Esophagus (tissue), 2 donors: ENCODE data around the gene DISP2. TPM values are rescaled to one million over a fixed set of nuclear protein-coding genes. Genes with fewer than 3 reads are reported as not detected.

Source experiments
- H3K27ac ChIP-seq, 2 donors: one replicate each; pipeline ENCODE4 v1.5.1; 2013; ENCODE audit warnings: low read depth in 2 of 2, mild to moderate bottlenecking in 2 of 2, inconsistent platforms in 1 of 2, low read length in 1 of 2, moderate library complexity in 1 of 2
- H3K27me3 ChIP-seq, 2 donors: one replicate each; pipeline ENCODE4 v1.6.1; 2013; ENCODE audit warnings: low read length in 2 of 2, control low read depth in 1 of 2, mild to moderate bottlenecking in 1 of 2; ENCODE audit not compliant: insufficient read depth in 2 of 2, control insufficient read depth in 1 of 2
- H3K36me3 ChIP-seq, 2 donors: one replicate each; pipeline ENCODE4 v1.6.1; 2013; ENCODE audit warnings: low read length in 1 of 2; ENCODE audit not compliant: control insufficient read depth in 2 of 2, insufficient read depth in 2 of 2
- H3K4me1 ChIP-seq, 2 donors: one replicate each; pipeline ENCODE4 v1.6.1; 2013; ENCODE audit warnings: low read length in 1 of 2; ENCODE audit not compliant: control insufficient read depth in 2 of 2, insufficient read depth in 2 of 2
- H3K4me3 ChIP-seq, 2 donors: one replicate each; pipeline ENCODE4 v1.5.1; 2013; ENCODE audit warnings: low read length in 2 of 2, mild to moderate bottlenecking in 2 of 2, low read depth in 1 of 2, moderate library complexity in 1 of 2
- H3K9me3 ChIP-seq, 2 donors: one replicate each; pipeline ENCODE4 v1.6.1; 2013; ENCODE audit warnings: mild to moderate bottlenecking in 2 of 2, low read depth in 1 of 2, low read length in 1 of 2, moderate library complexity in 1 of 2; ENCODE audit not compliant: control insufficient read depth in 2 of 2, insufficient read depth in 1 of 2
- WGBS, 2 donors: extraction: QIAGEN DNeasy Blood & Tissue Kit; methylation state at CpG; one replicate each; pipeline ENCODE4 v1.1.7; 2013; 5-methylcytosine and 5-hydroxymethylcytosine counted together
- polyA plus RNA-seq, 2 donors: library from polyadenylated mRNA; stranded (reverse); fragments of 200-250 nt; gene quantifications; one replicate each; pipeline ENCODE4 v1.2.3, GENCODE V29; 2013
- donor health status: healthy with polysubstance abuse.
- donor health status: Bipolar disorder and iron deficiency.

Gene DISP2
- polyA plus RNA-seq, 2 donors = 0.33 to 1.3 TPM

- WGBS, 2 donors = 57 to 66% methylated on average over 4 of the region's 4 CpGs
- H3K4me3 ChIP-seq = no peak overlapping the region
- no peaks in the 10 kb centered on the region for H3K27me3 ChIP-seq
- no peak overlapping the region for H3K27ac ChIP-seq
- H3K4me1 ChIP-seq = no peaks in the 10 kb centered on the region
- no peaks in the 10 kb centered on the region for H3K9me3 ChIP-seq
- H3K36me3 ChIP-seq = peaks cover 0 to 2% of the 10 kb centered on the region in 2 donors
These were observed 40.4 kb downstream of the DISP2 start for GRCh38 chr15:40398413-40398873.

DNA sequence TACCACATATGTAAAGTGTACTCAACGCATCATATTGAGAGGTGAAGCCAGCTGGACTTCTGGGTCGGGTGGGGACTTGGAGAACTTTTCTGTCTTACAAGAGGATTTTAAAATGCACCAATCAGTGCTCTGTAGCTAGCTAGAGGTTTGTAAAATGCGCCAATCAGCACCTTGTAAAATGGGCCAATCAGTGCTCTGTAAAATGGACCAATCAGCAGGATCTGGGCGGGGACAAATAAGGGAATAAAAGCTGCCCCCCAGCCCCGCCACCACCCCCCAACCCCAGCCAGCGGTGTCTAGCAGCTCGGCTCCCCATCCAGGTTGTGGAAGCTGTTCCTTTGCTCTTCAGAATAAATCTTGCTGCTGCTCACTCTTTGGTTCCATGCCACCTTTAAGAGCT, 41.4 kb downstream of the DISP2 start:
- Histone ChIP-seq H3K4me3 (no peak overlapping the region), H3K36me3 (no peaks in the 10 kb centered on the region), H3K9me3 (no peaks in the 10 kb centered on the region), H3K27ac (no peak overlapping the region), H3K4me1 (no peaks in the 10 kb centered on the region), H3K27me3 (no peaks in the 10 kb centered on the region)
- 80 to 83% methylated on average over 7 of the region's 7 CpGs for WGBS, 2 donors

GRCh38 chr15:40405501-40406381, 47.7 kb downstream of the DISP2 start, which contains the start of gene IVD:
TSS of gene IVD (plus strand) at chr15:40405795. CDS start at chr15:40405828, 33 bp downstream.
- Histone ChIP-seq H3K9me3 (no peaks in the 10 kb centered on the region), H3K27ac (peak within 1 kb of the TSS; percentile 26 to 50), H3K36me3 (peaks cover 3 to 4% of the 10 kb centered on the region in 2 donors), H3K4me3 (peak within 1 kb of the TSS; percentile 49 to 77), H3K4me1 (no peaks in the 10 kb centered on the region), H3K27me3 (no peaks in the 10 kb centered on the region)
- WGBS, 2 donors = 1 to 3% methylated on average over 53 to 54 of the region's 54 CpGs

DNA sequence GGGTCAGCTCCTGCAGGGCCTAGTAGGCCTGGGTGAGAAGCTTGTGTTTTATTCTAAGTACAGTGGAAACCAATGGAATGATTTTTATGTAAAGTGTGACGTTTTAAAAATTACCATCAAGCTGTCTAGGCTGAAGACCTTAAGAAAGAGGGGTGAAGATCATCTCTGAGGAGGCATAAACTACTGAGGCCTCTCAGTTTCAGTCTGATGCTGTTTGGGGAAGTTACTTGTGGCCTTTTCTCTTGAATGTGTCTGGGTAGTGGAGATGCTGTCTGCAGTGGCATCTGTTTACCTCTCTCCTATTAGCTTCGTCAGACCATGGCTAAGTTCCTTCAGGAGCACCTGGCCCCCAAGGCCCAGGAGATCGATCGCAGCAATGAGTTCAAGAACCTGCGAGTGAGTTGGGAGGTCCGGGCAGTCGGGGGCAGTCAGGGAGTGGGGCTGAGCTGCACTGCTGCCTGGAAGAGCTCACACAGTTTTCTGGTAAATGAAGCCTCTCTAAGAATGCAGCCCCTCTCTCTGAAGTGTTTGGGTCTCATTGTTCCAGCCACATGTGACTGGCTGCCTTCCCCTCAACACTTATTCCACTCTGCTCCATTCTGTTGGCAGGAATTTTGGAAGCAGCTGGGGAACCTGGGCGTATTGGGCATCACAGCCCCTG, 49.4 kb downstream of the DISP2 start:
- Histone ChIP-seq H3K36me3 (peaks cover 7 to 12% of the 10 kb centered on the region in 2 donors), H3K27ac (no peak overlapping the region), H3K9me3 (no peaks in the 10 kb centered on the region), H3K4me3 (no peak overlapping the region), H3K27me3 (no peaks in the 10 kb centered on the region), H3K4me1 (no peaks in the 10 kb centered on the region)
- 79 to 82% methylated on average over 8 of the region's 8 CpGs for WGBS, 2 donors

- WGBS, 2 donors = 72 to 73% methylated on average over 3 of the region's 3 CpGs
- H3K27ac ChIP-seq = no peak overlapping the region
- peaks cover 8 to 18% of the 10 kb centered on the region in 2 donors for H3K36me3 ChIP-seq
- H3K4me1 ChIP-seq = no peaks in the 10 kb centered on the region
- no peaks in the 10 kb centered on the region for H3K9me3 ChIP-seq
- no peak overlapping the region for H3K4me3 ChIP-seq
- no peaks in the 10 kb centered on the region for H3K27me3 ChIP-seq
These were observed 51.3 kb downstream of the DISP2 start for GRCh38 chr15:40409366-40409765.

- Histone ChIP-seq H3K4me1 (no peaks in the 10 kb centered on the region), H3K9me3 (no peaks in the 10 kb centered on the region), H3K36me3 (peaks cover 9 to 26% of the 10 kb centered on the region in 2 donors), H3K27ac (no peak overlapping the region), H3K27me3 (no peaks in the 10 kb centered on the region), H3K4me3 (no peak overlapping the region)
- 94 to 95% methylated on average over 11 of the region's 11 CpGs for WGBS, 2 donors
These were observed 52.5 kb downstream of the DISP2 start for GRCh38 chr15:40410476-40410875.

DNA sequence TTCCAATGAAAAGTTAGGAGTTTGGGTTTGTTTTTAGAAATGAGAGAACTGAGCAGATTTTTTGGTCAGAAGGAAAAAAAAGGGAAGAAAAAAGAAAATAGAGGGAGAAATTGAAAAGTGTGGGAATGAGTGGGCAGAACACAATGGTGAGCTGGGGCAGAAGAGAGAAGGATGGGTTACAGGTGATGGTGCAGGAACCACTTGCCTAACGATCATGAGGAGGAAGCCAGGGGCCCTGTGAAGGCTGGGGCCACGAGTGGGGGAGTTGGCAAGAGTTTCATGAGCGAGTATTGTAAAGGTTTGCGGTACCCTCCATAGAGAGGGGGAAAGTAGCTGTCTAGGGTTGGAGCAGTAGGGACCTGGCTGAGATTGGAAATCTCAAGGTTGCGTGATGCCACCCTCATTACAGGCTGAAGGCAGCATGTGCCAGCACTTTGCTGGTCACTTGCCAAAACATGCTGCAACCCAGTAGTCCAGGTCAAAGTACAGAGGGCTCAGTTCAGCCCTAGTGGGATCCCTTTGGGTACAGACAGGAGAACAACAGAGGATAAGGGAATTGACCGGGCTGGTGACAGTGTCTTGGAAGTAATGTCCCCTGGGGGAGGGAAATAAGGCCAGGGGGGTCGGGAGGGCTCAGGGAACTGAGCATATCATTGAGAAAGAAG, 54.2 kb downstream of the DISP2 start:
- H3K4me1 ChIP-seq = no peaks in the 10 kb centered on the region
- H3K9me3 ChIP-seq = no peaks in the 10 kb centered on the region
- H3K27me3 ChIP-seq = no peaks in the 10 kb centered on the region
- peaks cover 12 to 31% of the 10 kb centered on the region in 2 donors for H3K36me3 ChIP-seq
- 73 to 86% methylated on average over 7 of the region's 7 CpGs for WGBS, 2 donors
- no peak overlapping the region for H3K27ac ChIP-seq
- no peak overlapping the region for H3K4me3 ChIP-seq

DNA sequence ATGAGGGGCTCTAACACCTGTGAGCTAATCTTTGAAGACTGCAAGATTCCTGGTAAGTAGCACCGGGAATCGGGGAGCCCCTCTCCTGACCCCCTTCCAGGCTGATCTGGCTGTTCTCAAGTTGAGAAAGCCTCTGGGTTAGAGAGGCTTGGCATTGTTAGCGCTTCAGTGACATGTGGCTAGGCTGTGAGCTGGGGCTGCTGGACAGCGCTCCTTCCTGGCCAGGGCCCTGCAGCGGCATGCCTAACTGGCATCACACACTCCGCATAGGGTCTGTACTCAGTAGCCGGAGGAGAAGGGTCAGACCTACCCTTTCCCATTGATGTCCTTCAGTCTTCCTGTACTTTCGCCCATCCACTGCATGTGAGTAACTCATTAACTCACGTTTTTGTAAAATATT, 55.0 kb downstream of the DISP2 start:
- Histone ChIP-seq H3K9me3 (no peaks in the 10 kb centered on the region), H3K4me3 (no peak overlapping the region), H3K27me3 (no peaks in the 10 kb centered on the region), H3K36me3 (peaks cover 9 to 31% of the 10 kb centered on the region in 2 donors), H3K27ac (no peak overlapping the region), H3K4me1 (no peaks in the 10 kb centered on the region)
- 92 to 93% methylated on average over 9 of the region's 9 CpGs for WGBS, 2 donors

DNA sequence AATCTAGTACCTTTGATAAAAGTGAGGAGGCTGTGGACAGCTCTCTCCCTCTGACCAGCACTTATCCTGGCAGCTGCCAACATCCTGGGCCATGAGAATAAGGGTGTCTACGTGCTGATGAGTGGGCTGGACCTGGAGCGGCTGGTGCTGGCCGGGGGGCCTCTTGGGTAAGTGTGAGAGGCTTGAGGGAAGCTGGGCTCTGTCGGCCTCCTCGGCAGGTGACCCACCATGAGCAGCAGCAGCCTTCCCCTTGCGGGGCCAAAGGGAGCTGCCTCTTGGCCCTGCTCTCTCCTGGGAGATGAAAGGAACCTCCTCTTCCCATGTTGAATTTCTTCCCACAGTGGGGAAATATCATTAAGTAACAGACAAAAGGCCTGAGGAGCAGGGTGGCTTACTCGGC, 56.8 kb downstream of the DISP2 start:
- Histone ChIP-seq H3K4me3 (no peak overlapping the region), H3K4me1 (no peaks in the 10 kb centered on the region), H3K36me3 (peaks cover 8 to 31% of the 10 kb centered on the region in 2 donors), H3K27ac (no peak overlapping the region), H3K27me3 (no peaks in the 10 kb centered on the region), H3K9me3 (no peaks in the 10 kb centered on the region)
- WGBS, 2 donors = 85 to 89% methylated on average over 7 of the region's 7 CpGs
